Prostate gland (tissue), 2 donors: ENCODE data around the gene UBA52.

Source experiments
- POLR2A ChIP-seq: fragments of 450-650 bp; IDR thresholded peaks from one replicate; pipeline ENCODE4 v1.6.1; 2016; ENCODE audit warnings: antibody characterized with exemption, mild to moderate bottlenecking
- POLR2AphosphoS5 ChIP-seq: sonication (generic); formaldehyde crosslinking; IDR thresholded peaks from one replicate; pipeline ENCODE4 v1.6.1; 2017; ENCODE audit warnings: antibody characterized with exemption
- TF ChIP-seq, protein P1 (sequence below), 4 experiments: fragments of 200-600 bp in 2 of 4; fragments of 450-650 bp in 2 of 4; sonication (generic) in 2 of 4; IDR thresholded peaks; 1 replicate in 3 of 4; 2 replicates in 1 of 4; pipeline ENCODE4 v1.5.1; 2016 to 2019; ENCODE audit warnings: antibody characterized with exemption in 4 of 4, mild to moderate bottlenecking in 2 of 4, moderate library complexity in 2 of 4

- no peak for TF ChIP-seq POLR2A
- TF ChIP-seq, protein P1, sequence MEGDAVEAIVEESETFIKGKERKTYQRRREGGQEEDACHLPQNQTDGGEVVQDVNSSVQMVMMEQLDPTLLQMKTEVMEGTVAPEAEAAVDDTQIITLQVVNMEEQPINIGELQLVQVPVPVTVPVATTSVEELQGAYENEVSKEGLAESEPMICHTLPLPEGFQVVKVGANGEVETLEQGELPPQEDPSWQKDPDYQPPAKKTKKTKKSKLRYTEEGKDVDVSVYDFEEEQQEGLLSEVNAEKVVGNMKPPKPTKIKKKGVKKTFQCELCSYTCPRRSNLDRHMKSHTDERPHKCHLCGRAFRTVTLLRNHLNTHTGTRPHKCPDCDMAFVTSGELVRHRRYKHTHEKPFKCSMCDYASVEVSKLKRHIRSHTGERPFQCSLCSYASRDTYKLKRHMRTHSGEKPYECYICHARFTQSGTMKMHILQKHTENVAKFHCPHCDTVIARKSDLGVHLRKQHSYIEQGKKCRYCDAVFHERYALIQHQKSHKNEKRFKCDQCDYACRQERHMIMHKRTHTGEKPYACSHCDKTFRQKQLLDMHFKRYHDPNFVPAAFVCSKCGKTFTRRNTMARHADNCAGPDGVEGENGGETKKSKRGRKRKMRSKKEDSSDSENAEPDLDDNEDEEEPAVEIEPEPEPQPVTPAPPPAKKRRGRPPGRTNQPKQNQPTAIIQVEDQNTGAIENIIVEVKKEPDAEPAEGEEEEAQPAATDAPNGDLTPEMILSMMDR (IDR thresholded peaks at IDR 0.05), result no peak
- no peak for TF ChIP-seq POLR2AphosphoS5
Measured at GRCh38 chr19:18606281-18607225, 34.9 kb downstream of the UBA52 start, which contains the start of gene CRLF1.
